Adrenal gland (tissue), 12 donors: ENCODE data around the gene EPB41L2. TPM values are rescaled to one million over a fixed set of nuclear protein-coding genes. Genes with fewer than 3 reads are reported as not detected.

ENCODE experiments used
- DNase-seq, 7 donors: peaks; one replicate each; pipeline ENCODE4 v3.0.0-alpha.2; 2019 to 2020
- H3K27ac ChIP-seq, 5 donors: fragments of 200-600 bp; sonication (generic) in 4 of 5; 1 replicate in 3 of 5; 2 replicates in 2 of 5; pipeline versions ENCODE4 v1.5.1 to v1.8.0; 2016 to 2020; ENCODE audit warnings: mild to moderate bottlenecking in 1 of 5
- H3K27me3 ChIP-seq: fragments of 200-600 bp; 2 replicates; pipeline ENCODE4 v1.8.0; 2021
- H3K36me3 ChIP-seq, 2 donors: fragments of 200-600 bp; replicated peaks in 1 of 2; 1 replicate in 1 of 2; 2 replicates in 1 of 2; pipeline versions ENCODE4 v1.5.1 to v1.8.0; 2018 to 2022
- H3K4me1 ChIP-seq, 2 donors: fragments of 200-600 bp; replicated peaks in 1 of 2; 1 replicate in 1 of 2; 2 replicates in 1 of 2; pipeline versions ENCODE4 v1.5.1 to v1.8.0; 2018 to 2021
- H3K4me3 ChIP-seq, 4 donors: fragments of 200-600 bp; sonication (generic) in 3 of 4; one replicate each; pipeline ENCODE4 v1.5.1; 2016 to 2018
- H3K9me3 ChIP-seq, 3 donors: fragments of 200-600 bp; sonication (generic) in 1 of 3; replicated peaks in 1 of 3; 1 replicate in 2 of 3; 2 replicates in 1 of 3; pipeline versions ENCODE4 v1.5.1 to v1.8.0; 2016 to 2021
- CTCF ChIP-seq, 6 experiments: fragments of 450-650 bp in 4 of 6; fragments of 200-600 bp in 2 of 6; sonication (generic) in 1 of 6; IDR thresholded peaks; 1 replicate in 5 of 6; 2 replicates in 1 of 6; pipeline versions ENCODE4 v1.5.1 to v1.8.0; 2016 to 2021; ENCODE audit warnings: antibody characterized with exemption in 6 of 6, mild to moderate bottlenecking in 2 of 6, moderate library complexity in 1 of 6
- POLR2A ChIP-seq, 2 donors: fragments of 450-650 bp; IDR thresholded peaks; one replicate each; pipeline ENCODE4 v1.6.1; 2017; ENCODE audit warnings: antibody characterized with exemption in 2 of 2, mild to moderate bottlenecking in 2 of 2, moderate library complexity in 1 of 2
- WGBS, 4 donors: extraction: QIAGEN DNeasy Blood & Tissue Kit in 2 of 4; methylation state at CpG; one replicate each; pipeline versions ENCODE4 v1.1.5 to v1.1.7; 2013 to 2017; 5-methylcytosine and 5-hydroxymethylcytosine counted together
- intact Hi-C, 2 donors: fragments of 100-400 bp; cut with DNase I; formaldehyde crosslinking; loops; one replicate each; pipeline versions ENCODE4 v1.14.1 to v1.15.0; 2022 to 2023
- polyA plus RNA-seq, 3 donors: library from polyadenylated mRNA; stranded (reverse); fragments of 200-250 nt in 2 of 3; fragments of 350-450 nt in 1 of 3; fragmentation: Illumina TruSeq in 1 of 3; extraction: RNeasy Lipid Tissue Mini Kit (QIAGEN cat#74804) in 1 of 3; gene quantifications; one replicate each; pipeline ENCODE4 v1.2.3, GENCODE V29; 2013 to 2014
- total RNA-seq, 9 donors: library from RNA; depleted of rRNA in 4 of 9; stranded (reverse); fragments of >200 nt in 4 of 9; fragments of 120-200 nt in 1 of 9; fragmentation: NEBNext Ultra II Directional in 1 of 9; extraction: Animal tissue kit (Norgen Biotek cat#: 25700) in 1 of 9; gene quantifications; one replicate each; pipeline versions ENCODE4 v1.1.0 to v1.2.4, GENCODE V29; 2013 to 2023
- donor health status: healthy with polysubstance abuse.
- donor health status: Bipolar disorder and iron deficiency.
- donor health status: DM: yes; HTN: yes; CAD: no.
- donor health status: DM: no; HTN: no; CAD: no.
- donor health status: DM: no; HTN: no; CAD: no.
- donor health status: DM: yes; HTN: yes; CAD: no.

Gene EPB41L2
- total and polyA plus RNA-seq, 12 donors: 30.6 to 101 (median 82.4) TPM

DNA sequence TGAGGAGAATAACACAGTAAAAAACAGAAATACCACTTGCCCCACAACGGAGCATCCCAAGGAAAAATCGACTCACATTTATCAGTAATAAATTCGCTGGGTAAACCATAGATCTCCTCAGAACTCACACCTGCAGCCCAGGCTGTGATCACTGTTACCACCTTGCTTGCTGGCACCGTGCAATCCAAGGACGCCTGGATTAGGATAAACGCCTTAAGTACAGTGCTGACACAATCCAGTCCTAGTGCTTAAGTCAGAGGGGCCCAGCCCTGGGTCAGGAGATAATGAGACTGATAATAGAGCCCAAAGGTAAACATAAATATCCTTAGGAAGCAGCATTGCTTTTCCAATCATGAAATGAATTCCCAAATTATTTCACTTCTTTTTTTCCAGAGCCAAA is 62.5 kb downstream of the EPB41L2 start:
- Histone ChIP-seq H3K4me3 (no peak overlapping the region), H3K4me1 (peaks cover 15 to 55% of the 10 kb centered on the region in 2 donors)
- 67 to 84% (median 79%) methylated on average over 4 to 6 of the region's 6 CpGs for WGBS, 4 donors

GRCh38 chr6:130997061-130997753 is 65.8 kb downstream of the EPB41L2 start:
- intact Hi-C loops: loop anchor here in 1 of 2 donors (5.0 kb wide), 1 partner anchor 55 kb away; no protein-coding TSS in a partner anchor
- Histone ChIP-seq H3K27me3 (no peaks in the 10 kb centered on the region), H3K4me1 (peaks cover 5 to 39% of the 10 kb centered on the region in 2 donors), H3K9me3 (no peaks in the 10 kb centered on the region), H3K27ac (no peak overlapping the region), H3K36me3 (no peaks in the 10 kb centered on the region), H3K4me3 (no peak overlapping the region)
- 71 to 84% (median 74%) methylated on average over 6 of the region's 6 CpGs for WGBS, 4 donors
- no peak for DNase-seq
- TF ChIP-seq POLR2A (IDR thresholded peaks at IDR 0.05): no peak
- no peak for TF ChIP-seq CTCF (IDR thresholded peaks at IDR 0.05)

More for the DNA sequence above, 62.5 kb downstream of the EPB41L2 start:
- intact Hi-C loops: no loop called here
- H3K36me3 ChIP-seq: no peaks in the 10 kb centered on the region
- TF ChIP-seq POLR2A (IDR thresholded peaks at IDR 0.05) (no peak), CTCF (IDR thresholded peaks at IDR 0.05) (no peak)
- no peak for DNase-seq
- H3K27ac ChIP-seq: no peak overlapping the region
- H3K27me3 ChIP-seq: no peaks in the 10 kb centered on the region
- no peaks in the 10 kb centered on the region for H3K9me3 ChIP-seq

- no peaks in the 10 kb centered on the region for H3K27me3 ChIP-seq
- TF ChIP-seq POLR2A (IDR thresholded peaks at IDR 0.05) (no peak), CTCF (IDR thresholded peaks at IDR 0.05) (no peak)
- H3K4me1 ChIP-seq: peaks cover 0 to 33% of the 10 kb centered on the region in 2 donors
- no peaks in the 10 kb centered on the region for H3K9me3 ChIP-seq
- no peak overlapping the region for H3K4me3 ChIP-seq
- no peak for DNase-seq
- no peak overlapping the region for H3K27ac ChIP-seq
- H3K36me3 ChIP-seq: no peaks in the 10 kb centered on the region
- WGBS, 4 donors: 93 to 100% (median 93%) methylated on average over 1 of the region's 1 CpG
- intact Hi-C loops: loop anchor here in 1 of 2 donors (5.0 kb wide), 1 partner anchor 56 kb away; no protein-coding TSS in a partner anchor
Observed at GRCh38 chr6:130996635-130997034, 66.4 kb downstream of the EPB41L2 start.

- peaks cover 0 to 26% of the 10 kb centered on the region in 2 donors for H3K4me1 ChIP-seq
- TF ChIP-seq CTCF (IDR thresholded peaks at IDR 0.05) (no peak), POLR2A (IDR thresholded peaks at IDR 0.05) (no peak)
- no peaks in the 10 kb centered on the region for H3K36me3 ChIP-seq
- H3K27ac ChIP-seq: no peak overlapping the region
- no peak for DNase-seq
- no peaks in the 10 kb centered on the region for H3K9me3 ChIP-seq
- H3K27me3 ChIP-seq: no peaks in the 10 kb centered on the region
- 94 to 100% (median 96%) methylated on average over 2 of the region's 2 CpGs for WGBS, 4 donors
- no peak overlapping the region for H3K4me3 ChIP-seq
- intact Hi-C loops: loop anchor here in 1 of 2 donors (5.0 kb wide), 1 partner anchor 56 kb away; no protein-coding TSS in a partner anchor
Observed at GRCh38 chr6:130995783-130996447, 67.1 kb downstream of the EPB41L2 start.
